Measurements from ENCODE around the gene CPB2.

CPB2 gene

GRCh38 chr13:46137627-46138317 lies 32.9 kb upstream of the CPB2 start:
- H3K27ac ChIP-seq, result no peak overlapping the region
- no peak overlapping the region for H3K4me3 ChIP-seq (ENCODE audit: low read depth, low read length)
- DNase-seq, result no peak
- no peaks in the 10 kb centered on the region for H3K27me3 ChIP-seq (ENCODE audit: insufficient read depth, low read depth, severe bottlenecking)
- no peaks in the 10 kb centered on the region for H3K36me3 ChIP-seq
- no peak for TF ChIP-seq CTCF (IDR thresholded peaks at IDR 0.05; ENCODE audit: low read depth, low read length)
- no peaks in the 10 kb centered on the region for H3K9me3 ChIP-seq (ENCODE audit: severe bottlenecking)

GRCh38 chr13:46136688-46137087 lies 31.9 kb upstream of the CPB2 start:
- Histone ChIP-seq H3K27ac (no peak overlapping the region), H3K9me3 (ENCODE audit: severe bottlenecking) (no peaks in the 10 kb centered on the region), H3K27me3 (ENCODE audit: insufficient read depth, low read depth, severe bottlenecking) (no peaks in the 10 kb centered on the region), H3K4me3 (ENCODE audit: low read depth, low read length) (no peak overlapping the region), H3K36me3 (no peaks in the 10 kb centered on the region)
- TF ChIP-seq CTCF (IDR thresholded peaks at IDR 0.05; ENCODE audit: low read depth, low read length), result no peak
- no peak for DNase-seq

- no peak for DNase-seq
- H3K27ac ChIP-seq, result no peak overlapping the region
- no peak overlapping the region for H3K4me3 ChIP-seq (ENCODE audit: low read depth, low read length)
- H3K27me3 ChIP-seq (ENCODE audit: insufficient read depth, low read depth, severe bottlenecking), result no peaks in the 10 kb centered on the region
- no peak for TF ChIP-seq CTCF (IDR thresholded peaks at IDR 0.05; ENCODE audit: low read depth, low read length)
- H3K9me3 ChIP-seq (ENCODE audit: severe bottlenecking), result no peaks in the 10 kb centered on the region
- no peaks in the 10 kb centered on the region for H3K36me3 ChIP-seq
These were observed 30.2 kb upstream of the CPB2 start for GRCh38 chr13:46134961-46135522.

GRCh38 chr13:46134494-46134893 lies 29.7 kb upstream of the CPB2 start:
- H3K27ac ChIP-seq, result no peak overlapping the region
- no peak for TF ChIP-seq CTCF (IDR thresholded peaks at IDR 0.05; ENCODE audit: low read depth, low read length)
- no peaks in the 10 kb centered on the region for H3K9me3 ChIP-seq (ENCODE audit: severe bottlenecking)
- no peaks in the 10 kb centered on the region for H3K27me3 ChIP-seq (ENCODE audit: insufficient read depth, low read depth, severe bottlenecking)
- no peak for DNase-seq
- H3K36me3 ChIP-seq, result no peaks in the 10 kb centered on the region
- H3K4me3 ChIP-seq (ENCODE audit: low read depth, low read length), result no peak overlapping the region

GRCh38 chr13:46132109-46132508 lies 27.3 kb upstream of the CPB2 start:
- DNase-seq, result no peak

More at GRCh38 chr13:46132109-46132508, 27.3 kb upstream of the CPB2 start:
- Histone ChIP-seq H3K27ac (no peak overlapping the region), H3K4me3 (ENCODE audit: low read depth, low read length) (no peak overlapping the region), H3K27me3 (ENCODE audit: insufficient read depth, low read depth, severe bottlenecking) (no peaks in the 10 kb centered on the region), H3K9me3 (ENCODE audit: severe bottlenecking) (no peaks in the 10 kb centered on the region), H3K36me3 (no peaks in the 10 kb centered on the region)
- TF ChIP-seq CTCF (IDR thresholded peaks at IDR 0.05; ENCODE audit: low read depth, low read length), result no peak

All from WERI-Rb-1 (cell line).